ENCODE data around the gene DEPDC1. TPM values are rescaled to one million over a fixed set of nuclear protein-coding genes. Genes with fewer than 3 reads are reported as not detected.
"Not testable (repeated sequence)": the region's sequence is repeated elsewhere in the genome, so short reads cannot be mapped to it uniquely, and the experiment has no call there.

Gene DEPDC1
- total RNA-seq, 1 donor from 2014 or later = 2.6 TPM

DNA sequence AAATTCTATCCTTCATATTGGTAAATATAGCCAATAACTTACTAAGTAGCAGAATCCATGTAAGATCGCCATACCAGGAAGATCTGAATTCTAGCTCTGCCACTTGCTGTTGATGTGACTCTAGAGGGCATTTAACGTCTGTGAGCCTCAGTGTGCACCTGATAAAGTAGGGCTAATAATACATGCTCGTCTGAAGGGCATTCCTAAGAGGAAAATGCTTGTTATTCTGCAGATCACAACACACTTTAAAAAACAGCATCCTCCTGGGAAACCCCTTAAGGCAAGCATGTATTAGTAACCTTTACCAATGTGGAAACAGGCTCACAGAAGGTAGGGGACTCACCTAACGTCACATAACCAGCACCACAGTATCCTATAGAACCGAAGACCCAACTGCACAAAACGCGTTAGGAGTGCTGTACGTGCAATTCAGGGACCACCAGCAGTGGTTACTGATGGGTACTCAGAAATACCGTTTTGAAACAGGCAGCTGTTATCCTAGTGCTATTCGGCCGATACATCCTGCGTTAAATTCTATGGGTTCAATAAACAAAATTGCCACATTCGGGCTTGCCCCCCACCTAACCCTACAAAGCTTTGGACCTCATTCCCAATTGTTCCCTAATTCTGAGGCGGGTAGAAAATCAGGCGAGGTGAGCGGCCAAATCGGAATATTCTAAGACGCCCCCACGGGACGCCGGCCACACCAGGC lies 758 bp downstream of the DEPDC1 start:
- TF ChIP-seq, protein P1, sequence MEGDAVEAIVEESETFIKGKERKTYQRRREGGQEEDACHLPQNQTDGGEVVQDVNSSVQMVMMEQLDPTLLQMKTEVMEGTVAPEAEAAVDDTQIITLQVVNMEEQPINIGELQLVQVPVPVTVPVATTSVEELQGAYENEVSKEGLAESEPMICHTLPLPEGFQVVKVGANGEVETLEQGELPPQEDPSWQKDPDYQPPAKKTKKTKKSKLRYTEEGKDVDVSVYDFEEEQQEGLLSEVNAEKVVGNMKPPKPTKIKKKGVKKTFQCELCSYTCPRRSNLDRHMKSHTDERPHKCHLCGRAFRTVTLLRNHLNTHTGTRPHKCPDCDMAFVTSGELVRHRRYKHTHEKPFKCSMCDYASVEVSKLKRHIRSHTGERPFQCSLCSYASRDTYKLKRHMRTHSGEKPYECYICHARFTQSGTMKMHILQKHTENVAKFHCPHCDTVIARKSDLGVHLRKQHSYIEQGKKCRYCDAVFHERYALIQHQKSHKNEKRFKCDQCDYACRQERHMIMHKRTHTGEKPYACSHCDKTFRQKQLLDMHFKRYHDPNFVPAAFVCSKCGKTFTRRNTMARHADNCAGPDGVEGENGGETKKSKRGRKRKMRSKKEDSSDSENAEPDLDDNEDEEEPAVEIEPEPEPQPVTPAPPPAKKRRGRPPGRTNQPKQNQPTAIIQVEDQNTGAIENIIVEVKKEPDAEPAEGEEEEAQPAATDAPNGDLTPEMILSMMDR (IDR thresholded peaks at IDR 0.05; ENCODE audit: insufficient read depth, low read depth, low read length) = no peak
- TF ChIP-seq EZH2 (IDR thresholded peaks at IDR 0.05; ENCODE audit: insufficient read depth, low read length) = no peak
- no peaks in the 10 kb centered on the region for H3K27me3 Mint-ChIP-seq (ENCODE audit: low read depth, unreplicated experiment)
- no peak for FAIRE-seq
- peak overlapping the region; percentile 92 for H3K4me3 Mint-ChIP-seq (ENCODE audit: unreplicated experiment)
- no peaks in the 10 kb centered on the region for H4K20me1 ChIP-seq (ENCODE audit: insufficient read depth, low read length)
- H3K27ac Mint-ChIP-seq (ENCODE audit: unreplicated experiment) = peak overlapping the region; percentile 51
- H3K27me3 ChIP-seq (ENCODE audit: insufficient read depth, low read length) = no peaks in the 10 kb centered on the region
- peak overlapping the region; percentile 95 for H3K4me3 ChIP-seq (ENCODE audit: insufficient read depth, low read depth, low read length)
- H3K79me2 ChIP-seq (ENCODE audit: insufficient read depth, low read length) = peaks cover 40% of the 10 kb centered on the region
- peak overlapping the region; percentile 98 for H2AFZ ChIP-seq (ENCODE audit: low read depth, low read length)
- no peaks in the 10 kb centered on the region for H3K36me3 Mint-ChIP-seq (ENCODE audit: low read depth, unreplicated experiment)
- no peak for DNase-seq (ENCODE audit: low read depth)
- H3K9me3 ChIP-seq (ENCODE audit: insufficient read depth, low read depth, low read length) = no peaks in the 10 kb centered on the region
- peaks cover 6% of the 10 kb centered on the region for H3K4me1 ChIP-seq (ENCODE audit: insufficient read depth, low read length)
- H3K4me1 Mint-ChIP-seq (ENCODE audit: low read depth, unreplicated experiment) = peaks cover 2% of the 10 kb centered on the region
- H3K27ac ChIP-seq (ENCODE audit: low read depth, low read length) = peak overlapping the region; percentile 88
- no peaks in the 10 kb centered on the region for H3K36me3 ChIP-seq (ENCODE audit: insufficient read depth, low read length)
- H3K4me2 ChIP-seq (ENCODE audit: low read length) = peak overlapping the region; percentile 95
- no peaks in the 10 kb centered on the region for H3K9me3 Mint-ChIP-seq (ENCODE audit: unreplicated experiment)
- H3K9ac ChIP-seq (ENCODE audit: low read length) = peak overlapping the region; percentile 91

DNA sequence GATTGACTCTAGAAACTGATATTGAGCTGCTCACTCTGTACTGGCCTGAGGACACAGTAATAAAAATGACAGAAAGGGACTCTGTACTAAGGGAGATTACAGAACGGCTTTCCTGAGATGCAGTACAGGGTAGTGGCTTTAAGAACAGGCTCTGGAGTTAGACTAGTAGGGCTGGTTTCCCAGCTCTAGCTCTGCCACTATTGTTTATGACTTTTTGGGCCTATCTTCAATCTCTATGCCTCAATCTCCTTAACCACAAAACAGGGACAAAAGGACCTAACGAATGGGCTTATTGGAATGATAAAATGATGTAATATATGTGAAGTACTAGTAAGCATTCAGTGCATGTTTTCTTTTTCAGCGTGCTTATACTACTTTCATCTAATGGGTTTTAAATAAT lies 1.4 kb downstream of the DEPDC1 start:
- Histone ChIP-seq H3K36me3 (ENCODE audit: insufficient read depth, low read length) (no peaks in the 10 kb centered on the region), H3K9ac (ENCODE audit: low read length) (peak overlapping the region; percentile 91), H3K27me3 (ENCODE audit: insufficient read depth, low read length) (no peaks in the 10 kb centered on the region), H3K4me2 (ENCODE audit: low read length) (peak overlapping the region; percentile 95), H3K9me3 (ENCODE audit: insufficient read depth, low read depth, low read length) (no peaks in the 10 kb centered on the region), H3K4me1 (ENCODE audit: insufficient read depth, low read length) (peaks cover 6% of the 10 kb centered on the region), H3K27ac (ENCODE audit: low read depth, low read length) (no peak overlapping the region), H3K4me3 (ENCODE audit: insufficient read depth, low read depth, low read length) (peak overlapping the region; percentile 95), H4K20me1 (ENCODE audit: insufficient read depth, low read length) (no peaks in the 10 kb centered on the region), H3K79me2 (ENCODE audit: insufficient read depth, low read length) (peaks cover 45% of the 10 kb centered on the region), H2AFZ (ENCODE audit: low read depth, low read length) (peak overlapping the region; percentile 98)
- H3K36me3 Mint-ChIP-seq (ENCODE audit: low read depth, unreplicated experiment) = no peaks in the 10 kb centered on the region
- no peaks in the 10 kb centered on the region for H3K9me3 Mint-ChIP-seq (ENCODE audit: unreplicated experiment)
- peaks cover 2% of the 10 kb centered on the region for H3K4me1 Mint-ChIP-seq (ENCODE audit: low read depth, unreplicated experiment)
- peak overlapping the region; percentile 92 for H3K4me3 Mint-ChIP-seq (ENCODE audit: unreplicated experiment)
- DNase-seq (ENCODE audit: low read depth) (no peak), FAIRE-seq (no peak)
- no peaks in the 10 kb centered on the region for H3K27me3 Mint-ChIP-seq (ENCODE audit: low read depth, unreplicated experiment)
- TF ChIP-seq, protein P1 (IDR thresholded peaks at IDR 0.05; ENCODE audit: insufficient read depth, low read depth, low read length) = no peak
- TF ChIP-seq EZH2 (IDR thresholded peaks at IDR 0.05; ENCODE audit: insufficient read depth, low read length) = no peak
- no peak overlapping the region for H3K27ac Mint-ChIP-seq (ENCODE audit: unreplicated experiment)

DNA sequence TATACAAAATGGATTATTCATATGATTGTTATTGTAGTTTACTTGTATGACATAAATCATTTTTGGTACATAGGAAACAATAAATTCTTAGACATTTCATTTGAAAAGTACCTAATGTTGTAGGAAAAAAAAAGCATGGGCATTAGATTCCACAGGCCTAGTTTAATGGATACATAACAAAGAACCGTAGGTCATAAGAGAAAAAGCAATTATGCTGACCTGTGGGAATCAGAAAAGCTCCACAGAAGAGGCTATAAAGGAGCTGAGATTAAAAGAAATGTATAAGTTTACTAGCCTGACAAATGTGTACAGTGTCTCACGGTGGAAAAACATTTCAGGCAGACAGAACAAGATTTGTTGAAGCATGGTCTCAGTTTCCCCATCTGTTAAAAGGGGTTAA lies 3.7 kb downstream of the DEPDC1 start:
- H3K36me3 Mint-ChIP-seq (ENCODE audit: low read depth, unreplicated experiment) = no peaks in the 10 kb centered on the region

DNA sequence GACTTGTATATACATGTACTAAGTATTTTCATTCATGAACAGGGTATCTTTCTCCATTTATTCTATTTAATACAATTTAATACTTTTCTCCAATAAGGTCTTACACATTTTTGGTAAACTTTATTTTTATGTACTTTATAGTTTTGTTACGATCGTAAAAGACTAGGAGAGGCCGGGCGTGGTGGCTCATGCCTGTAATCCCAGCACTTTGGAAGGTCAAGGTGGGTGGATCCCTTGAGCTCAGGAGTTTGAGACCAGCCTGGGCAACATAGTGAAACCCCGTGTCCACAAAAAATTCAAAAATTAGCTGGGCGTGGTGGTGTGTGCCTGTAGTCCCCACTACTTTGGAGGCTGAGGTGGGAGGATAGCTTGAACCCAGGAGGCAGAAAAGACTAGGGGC lies 4.6 kb downstream of the DEPDC1 start:
- not testable (repeated sequence) for H3K27me3 Mint-ChIP-seq (ENCODE audit: low read depth, unreplicated experiment); H3K4me2 ChIP-seq (ENCODE audit: low read length); H3K27me3 ChIP-seq (ENCODE audit: insufficient read depth, low read length); H3K9me3 Mint-ChIP-seq (ENCODE audit: unreplicated experiment); H3K4me1 Mint-ChIP-seq (ENCODE audit: low read depth, unreplicated experiment); FAIRE-seq; H3K4me1 ChIP-seq (ENCODE audit: insufficient read depth, low read length); DNase-seq (ENCODE audit: low read depth); H3K27ac Mint-ChIP-seq (ENCODE audit: unreplicated experiment); H3K4me3 Mint-ChIP-seq (ENCODE audit: unreplicated experiment); H4K20me1 ChIP-seq (ENCODE audit: insufficient read depth, low read length); H3K36me3 ChIP-seq (ENCODE audit: insufficient read depth, low read length); H3K4me3 ChIP-seq (ENCODE audit: insufficient read depth, low read depth, low read length); H3K9me3 ChIP-seq (ENCODE audit: insufficient read depth, low read depth, low read length); H3K9ac ChIP-seq (ENCODE audit: low read length); H3K27ac ChIP-seq (ENCODE audit: low read depth, low read length); H2AFZ ChIP-seq (ENCODE audit: low read depth, low read length); H3K36me3 Mint-ChIP-seq (ENCODE audit: low read depth, unreplicated experiment)
- peaks cover 50% of the 10 kb centered on the region for H3K79me2 ChIP-seq (ENCODE audit: insufficient read depth, low read length)

More for the DNA sequence above, 3.7 kb downstream of the DEPDC1 start:
- Mint-ChIP-seq H3K27me3 (ENCODE audit: low read depth, unreplicated experiment) (no peaks in the 10 kb centered on the region), H3K9me3 (ENCODE audit: unreplicated experiment) (no peaks in the 10 kb centered on the region), H3K4me1 (ENCODE audit: low read depth, unreplicated experiment) (peaks cover 2% of the 10 kb centered on the region), H3K4me3 (ENCODE audit: unreplicated experiment) (no peak overlapping the region), H3K27ac (ENCODE audit: unreplicated experiment) (no peak overlapping the region)
- DNase-seq (ENCODE audit: low read depth) (no peak), FAIRE-seq (no peak)
- no peak for TF ChIP-seq EZH2 (IDR thresholded peaks at IDR 0.05; ENCODE audit: insufficient read depth, low read length)
- TF ChIP-seq, protein P1 (IDR thresholded peaks at IDR 0.05; ENCODE audit: insufficient read depth, low read depth, low read length) = no peak
- Histone ChIP-seq H4K20me1 (ENCODE audit: insufficient read depth, low read length) (no peaks in the 10 kb centered on the region), H3K4me3 (ENCODE audit: insufficient read depth, low read depth, low read length) (no peak overlapping the region), H3K36me3 (ENCODE audit: insufficient read depth, low read length) (no peaks in the 10 kb centered on the region), H2AFZ (ENCODE audit: low read depth, low read length) (no peak overlapping the region), H3K27me3 (ENCODE audit: insufficient read depth, low read length) (no peaks in the 10 kb centered on the region), H3K4me2 (ENCODE audit: low read length) (no peak overlapping the region), H3K79me2 (ENCODE audit: insufficient read depth, low read length) (peaks cover 50% of the 10 kb centered on the region), H3K9ac (ENCODE audit: low read length) (no peak overlapping the region), H3K27ac (ENCODE audit: low read depth, low read length) (no peak overlapping the region), H3K9me3 (ENCODE audit: insufficient read depth, low read depth, low read length) (no peaks in the 10 kb centered on the region), H3K4me1 (ENCODE audit: insufficient read depth, low read length) (peaks cover 6% of the 10 kb centered on the region)
